Mesendoderm (in vitro differentiated cells): ENCODE measurements around the gene C15orf39.
A peak's percentile ranks its signal among the peaks of the same experiment; 100 is the strongest.

Experiments
- DNase-seq: peaks from one replicate; pipeline ENCODE4 v3.0.0; 2013
- H2AK5ac ChIP-seq: 2 replicates; pipeline ENCODE4 v1.6.1; 2013; ENCODE audit warnings: low read length, inconsistent platforms
- H2BK120ac ChIP-seq: 2 replicates; pipeline ENCODE4 v1.6.1; 2013; ENCODE audit warnings: low read depth, mild to moderate bottlenecking, low read length, moderate library complexity, mixed read lengths
- H2BK15ac ChIP-seq: replicated peaks from 2 replicates; pipeline ENCODE4 v1.6.1; 2013; ENCODE audit warnings: low read depth, mild to moderate bottlenecking, moderate library complexity
- H2BK5ac ChIP-seq: 2 replicates; pipeline ENCODE4 v1.6.1; 2013; ENCODE audit warnings: low read length, inconsistent platforms
- H3K18ac ChIP-seq: 2 replicates; pipeline ENCODE4 v1.6.1; 2013; ENCODE audit warnings: mild to moderate bottlenecking, low read length, mixed read lengths
- H3K23ac ChIP-seq: one replicate; pipeline ENCODE4 v1.6.1; 2013; ENCODE audit warnings: low read length
- H3K27ac ChIP-seq: 2 replicates; pipeline ENCODE4 v1.5.1; 2013; ENCODE audit warnings: low read depth, mild to moderate bottlenecking, inconsistent platforms, low read length, moderate library complexity
- H3K27me3 ChIP-seq: 2 replicates; pipeline ENCODE4 v1.6.1; 2013; ENCODE audit warnings: low read length, control low read depth, mild to moderate bottlenecking, inconsistent platforms; ENCODE audit not compliant: insufficient read depth, poor library complexity
- H3K36me3 ChIP-seq: 2 replicates; pipeline ENCODE4 v1.6.1; 2013; ENCODE audit warnings: low read length, inconsistent platforms; ENCODE audit not compliant: control insufficient read depth, insufficient read depth
- H3K4ac ChIP-seq: one replicate; pipeline ENCODE4 v1.6.1; 2013; ENCODE audit warnings: low read depth, mild to moderate bottlenecking, low read length, moderate library complexity
- H3K4me1 ChIP-seq: 2 replicates; pipeline ENCODE4 v1.6.1; 2013; ENCODE audit warnings: low read depth, low read length, inconsistent platforms; ENCODE audit not compliant: control insufficient read depth
- H3K4me2 ChIP-seq: 2 replicates; pipeline ENCODE4 v1.6.1; 2013; ENCODE audit warnings: low read length
- H3K4me3 ChIP-seq: 2 replicates; pipeline ENCODE4 v1.5.1; 2013; ENCODE audit warnings: mild to moderate bottlenecking, low read length
- H3K56ac ChIP-seq: one replicate; pipeline ENCODE4 v1.6.1; 2013; ENCODE audit warnings: low read length
- H3K79me1 ChIP-seq: 2 replicates; pipeline ENCODE4 v1.6.1; 2013; ENCODE audit warnings: low read length, inconsistent platforms
- H3K79me2 ChIP-seq: 2 replicates; pipeline ENCODE4 v1.6.1; 2013; ENCODE audit warnings: mild to moderate bottlenecking, low read length; ENCODE audit not compliant: control insufficient read depth, insufficient read depth
- H3K9ac ChIP-seq: 2 replicates; pipeline ENCODE4 v1.6.1; 2013; ENCODE audit warnings: low read length, inconsistent platforms
- H4K5ac ChIP-seq: one replicate; pipeline ENCODE4 v1.6.1; 2013; ENCODE audit warnings: low read length
- H4K8ac ChIP-seq: one replicate; pipeline ENCODE4 v1.6.1; 2013; ENCODE audit warnings: low read depth, mild to moderate bottlenecking, control low read depth, low read length, moderate library complexity
- WGBS: extraction: QIAGEN DNeasy Blood & Tissue Kit; methylation state at CpG from one replicate; pipeline ENCODE4 v1.1.7; 2013; ENCODE audit warnings: low lambda C conversion rate, missing lambda C conversion rate; ENCODE audit not compliant: insufficient coverage; ENCODE audit errors: extremely low coverage; 5-methylcytosine and 5-hydroxymethylcytosine counted together

Gene C15orf39

GRCh38 chr15:75200765-75201615, 692 bp upstream of the C15orf39 start:
- peak; percentile 87 for DNase-seq
- no peaks in the 10 kb centered on the region for H3K36me3 ChIP-seq
- no peak overlapping the region for H3K4ac ChIP-seq
- peaks cover 9% of the 10 kb centered on the region for H3K4me1 ChIP-seq
- no peak overlapping the region for H2BK5ac ChIP-seq
- no peaks in the 10 kb centered on the region for H3K27me3 ChIP-seq
- H3K4me3 ChIP-seq, result no peak overlapping the region
- H3K9ac ChIP-seq, result peak overlapping the region; percentile 24
- H3K4me2 ChIP-seq, result peak overlapping the region; percentile 29
- peak overlapping the region; percentile 75 for H3K56ac ChIP-seq
- H4K8ac ChIP-seq, result no peak overlapping the region
- no peak overlapping the region for H3K27ac ChIP-seq
- no peak overlapping the region for H3K23ac ChIP-seq
- no peak overlapping the region for H2AK5ac ChIP-seq
- no peak overlapping the region for H4K5ac ChIP-seq
- H2BK15ac ChIP-seq, result no peak overlapping the region
- WGBS, result no CpG with 5 or more reads among the region's 21 CpGs
- peaks cover 18% of the 10 kb centered on the region for H3K79me2 ChIP-seq
- H3K79me1 ChIP-seq, result peaks cover 10% of the 10 kb centered on the region
- no peak overlapping the region for H3K18ac ChIP-seq
- H2BK120ac ChIP-seq, result no peak overlapping the region

GRCh38 chr15:75202251-75203016, 752 bp downstream of the C15orf39 start:
- DNase-seq, result peak; percentile 57
- Histone ChIP-seq H2BK120ac (no peak overlapping the region), H3K79me1 (peaks cover 10% of the 10 kb centered on the region), H3K4me1 (peaks cover 9% of the 10 kb centered on the region), H3K23ac (peak overlapping the region; percentile 92), H3K56ac (peak overlapping the region; percentile 96), H4K8ac (no peak overlapping the region), H3K9ac (peak overlapping the region; percentile 84), H3K4ac (peak overlapping the region; percentile 25), H3K4me3 (peak overlapping the region; percentile 74), H3K36me3 (peaks cover 4% of the 10 kb centered on the region), H2BK15ac (no peak overlapping the region), H3K4me2 (peak overlapping the region; percentile 88), H3K18ac (peak overlapping the region; percentile 62), H3K27me3 (no peaks in the 10 kb centered on the region), H2AK5ac (no peak overlapping the region), H4K5ac (no peak overlapping the region), H3K27ac (no peak overlapping the region), H3K79me2 (peaks cover 23% of the 10 kb centered on the region), H2BK5ac (no peak overlapping the region)
- WGBS, result no CpG with 5 or more reads among the region's 71 CpGs

- H3K4me1 ChIP-seq, result peaks cover 9% of the 10 kb centered on the region
- no peak overlapping the region for H2BK5ac ChIP-seq
- H3K79me1 ChIP-seq, result peaks cover 10% of the 10 kb centered on the region
- H2AK5ac ChIP-seq, result no peak overlapping the region
- H3K56ac ChIP-seq, result peak overlapping the region; percentile 96
- WGBS, result no CpG with 5 or more reads among the region's 18 CpGs
- H3K18ac ChIP-seq, result peak overlapping the region; percentile 62
- H3K4me2 ChIP-seq, result peak overlapping the region; percentile 88
- H4K8ac ChIP-seq, result no peak overlapping the region
- H3K79me2 ChIP-seq, result peaks cover 23% of the 10 kb centered on the region
- H3K9ac ChIP-seq, result peak overlapping the region; percentile 84
- no peak for DNase-seq
- peaks cover 6% of the 10 kb centered on the region for H3K36me3 ChIP-seq
- H3K27ac ChIP-seq, result no peak overlapping the region
- H3K23ac ChIP-seq, result peak overlapping the region; percentile 16
- no peak overlapping the region for H2BK120ac ChIP-seq
- no peak overlapping the region for H2BK15ac ChIP-seq
- H3K4ac ChIP-seq, result no peak overlapping the region
- peak overlapping the region; percentile 74 for H3K4me3 ChIP-seq
- H4K5ac ChIP-seq, result no peak overlapping the region
- H3K27me3 ChIP-seq, result no peaks in the 10 kb centered on the region
Measured at GRCh38 chr15:75203017-75203907, 1.6 kb downstream of the C15orf39 start.

DNA sequence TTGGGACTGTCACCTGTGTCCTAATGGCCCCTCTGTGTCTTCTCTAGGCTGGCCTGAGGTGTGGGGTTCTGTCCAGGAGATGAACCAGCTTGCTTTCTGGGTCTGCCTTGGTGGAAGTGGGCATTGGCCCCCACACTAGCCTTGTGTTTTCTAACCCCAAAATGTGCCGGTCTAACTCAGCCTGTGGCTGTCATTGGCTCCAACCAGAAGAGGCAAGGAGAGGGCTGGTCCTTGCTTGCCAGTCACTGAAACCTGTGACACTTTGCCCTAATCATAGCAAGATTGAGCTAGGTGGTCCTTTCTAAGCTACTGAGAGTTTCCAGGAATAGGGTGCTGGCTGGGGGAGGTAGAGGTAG, 2.2 kb downstream of the C15orf39 start:
- Histone ChIP-seq H3K4me1 (peaks cover 9% of the 10 kb centered on the region), H2BK120ac (no peak overlapping the region), H3K4me3 (no peak overlapping the region), H3K18ac (no peak overlapping the region), H3K23ac (no peak overlapping the region), H3K27ac (no peak overlapping the region), H3K4me2 (no peak overlapping the region), H3K9ac (no peak overlapping the region), H3K4ac (no peak overlapping the region), H3K27me3 (no peaks in the 10 kb centered on the region), H3K56ac (no peak overlapping the region), H4K5ac (no peak overlapping the region), H2AK5ac (no peak overlapping the region), H3K36me3 (peaks cover 6% of the 10 kb centered on the region), H2BK5ac (no peak overlapping the region), H3K79me2 (peaks cover 23% of the 10 kb centered on the region), H3K79me1 (peaks cover 10% of the 10 kb centered on the region), H4K8ac (no peak overlapping the region), H2BK15ac (no peak overlapping the region)
- DNase-seq, result no peak
- WGBS, result no CpG with 5 or more reads among the region's 1 CpG

DNA sequence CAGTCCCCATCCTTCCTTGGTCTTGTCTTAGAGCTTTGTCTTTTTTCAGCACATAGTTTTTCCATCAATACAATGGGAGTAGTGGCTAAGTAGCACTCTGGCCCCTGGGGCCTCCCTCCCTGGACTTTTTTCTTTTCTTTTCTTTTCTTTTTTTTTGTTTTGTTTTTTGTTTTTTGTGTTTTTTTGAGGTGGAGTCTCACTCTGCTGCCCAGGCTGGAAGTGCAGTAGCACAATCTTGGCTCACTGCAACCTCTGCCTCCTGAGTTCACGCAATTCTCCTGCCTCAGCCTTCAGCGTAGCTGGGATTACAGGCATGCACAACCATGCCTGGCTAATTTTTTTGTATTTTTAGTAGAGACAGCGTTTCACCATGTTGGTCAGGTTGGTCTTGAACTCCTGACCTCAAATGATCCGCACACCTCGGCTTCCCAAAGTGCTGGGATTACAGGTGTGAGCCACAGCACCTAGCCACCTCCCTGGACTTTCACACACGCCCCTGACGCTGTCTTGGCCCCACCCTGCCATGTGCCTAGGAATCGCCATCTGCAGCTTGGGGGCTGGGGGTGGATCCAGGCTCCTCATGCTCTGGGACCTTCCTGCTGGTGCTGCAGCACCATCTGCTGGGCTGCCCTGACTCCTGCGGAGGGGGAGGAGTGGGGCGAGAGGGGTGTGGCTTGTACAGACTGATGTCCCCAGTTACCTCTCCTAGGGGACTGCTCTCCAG, 2.8 kb downstream of the C15orf39 start:
- Histone ChIP-seq H3K4ac (no peak overlapping the region), H3K23ac (no peak overlapping the region), H3K27ac (no peak overlapping the region), H3K79me2 (peaks cover 23% of the 10 kb centered on the region), H2BK120ac (no peak overlapping the region), H4K5ac (no peak overlapping the region), H2BK15ac (no peak overlapping the region), H3K4me2 (no peak overlapping the region), H2BK5ac (no peak overlapping the region), H3K56ac (no peak overlapping the region), H2AK5ac (no peak overlapping the region), H3K27me3 (no peaks in the 10 kb centered on the region), H4K8ac (no peak overlapping the region), H3K4me1 (peaks cover 9% of the 10 kb centered on the region), H3K18ac (no peak overlapping the region), H3K4me3 (no peak overlapping the region), H3K79me1 (peaks cover 10% of the 10 kb centered on the region), H3K9ac (no peak overlapping the region), H3K36me3 (peaks cover 6% of the 10 kb centered on the region)
- no CpG with 5 or more reads among the region's 10 CpGs for WGBS
- DNase-seq, result peak; percentile 97
